ENCODE data around the gene NOSIP.

DNA sequence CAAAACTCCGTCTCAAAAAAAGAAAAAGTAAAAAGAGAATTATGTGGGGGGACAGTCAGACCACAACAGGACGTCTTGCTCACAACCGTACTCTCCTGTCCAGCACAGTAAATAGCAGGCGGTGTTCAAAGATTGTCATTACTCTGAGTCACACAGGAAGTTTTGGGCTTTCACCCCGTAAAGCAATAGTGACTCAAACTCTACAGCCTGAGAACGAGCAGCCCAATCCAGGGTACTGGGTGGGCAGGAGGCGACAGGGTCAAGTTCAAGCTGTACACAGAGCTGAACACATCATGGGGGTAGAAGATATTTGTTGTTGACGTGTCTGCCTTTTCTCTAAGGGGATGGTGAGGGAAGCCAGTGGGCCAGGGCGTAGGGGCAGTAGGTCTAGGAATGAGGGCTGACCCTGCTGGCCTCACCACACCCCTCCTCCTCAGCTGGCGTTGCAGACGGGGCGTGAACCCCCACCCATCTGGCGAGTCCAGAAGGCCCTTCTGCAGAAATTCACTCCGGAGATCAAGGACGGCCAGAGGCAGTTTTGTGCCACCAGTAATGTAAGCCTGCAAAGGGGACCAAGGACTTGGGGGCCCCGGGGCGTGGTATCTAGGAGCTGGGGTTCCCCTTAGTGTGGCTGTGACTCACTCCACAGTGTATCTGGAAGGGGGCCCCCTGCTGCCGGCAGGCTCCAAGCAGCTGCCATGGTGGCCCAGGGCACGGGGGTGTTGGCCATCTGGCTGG lies 33.9 kb upstream of the NOSIP start:
- TF ChIP-seq, protein P1, sequence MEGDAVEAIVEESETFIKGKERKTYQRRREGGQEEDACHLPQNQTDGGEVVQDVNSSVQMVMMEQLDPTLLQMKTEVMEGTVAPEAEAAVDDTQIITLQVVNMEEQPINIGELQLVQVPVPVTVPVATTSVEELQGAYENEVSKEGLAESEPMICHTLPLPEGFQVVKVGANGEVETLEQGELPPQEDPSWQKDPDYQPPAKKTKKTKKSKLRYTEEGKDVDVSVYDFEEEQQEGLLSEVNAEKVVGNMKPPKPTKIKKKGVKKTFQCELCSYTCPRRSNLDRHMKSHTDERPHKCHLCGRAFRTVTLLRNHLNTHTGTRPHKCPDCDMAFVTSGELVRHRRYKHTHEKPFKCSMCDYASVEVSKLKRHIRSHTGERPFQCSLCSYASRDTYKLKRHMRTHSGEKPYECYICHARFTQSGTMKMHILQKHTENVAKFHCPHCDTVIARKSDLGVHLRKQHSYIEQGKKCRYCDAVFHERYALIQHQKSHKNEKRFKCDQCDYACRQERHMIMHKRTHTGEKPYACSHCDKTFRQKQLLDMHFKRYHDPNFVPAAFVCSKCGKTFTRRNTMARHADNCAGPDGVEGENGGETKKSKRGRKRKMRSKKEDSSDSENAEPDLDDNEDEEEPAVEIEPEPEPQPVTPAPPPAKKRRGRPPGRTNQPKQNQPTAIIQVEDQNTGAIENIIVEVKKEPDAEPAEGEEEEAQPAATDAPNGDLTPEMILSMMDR (IDR thresholded peaks at IDR 0.05): no peak
- TF ChIP-seq POLR2A (IDR thresholded peaks at IDR 0.05): no peak
